GM12865 (cell line): ENCODE data around the gene GALP.
"Not testable (repeated sequence)": the region's sequence is repeated elsewhere in the genome, so short reads cannot be mapped to it uniquely, and the experiment has no call there.

Source experiments
- DNase-seq: peaks from one replicate; pipeline ENCODE4 v3.0.0; 2010; ENCODE audit warnings: low read depth
- H3K4me3 ChIP-seq: 2 replicates; pipeline ENCODE4 v1.5.1; 2011; ENCODE audit warnings: mild to moderate bottlenecking, low read depth, low read length, control low read depth
- TF ChIP-seq, protein P1 (sequence below): IDR thresholded peaks from 2 replicates; pipeline ENCODE4 v1.5.1; 2011; ENCODE audit warnings: low read length, control low read depth, low read depth, inconsistent platforms; ENCODE audit not compliant: insufficient read depth; ENCODE audit errors: missing control alignments

GALP gene

DNA sequence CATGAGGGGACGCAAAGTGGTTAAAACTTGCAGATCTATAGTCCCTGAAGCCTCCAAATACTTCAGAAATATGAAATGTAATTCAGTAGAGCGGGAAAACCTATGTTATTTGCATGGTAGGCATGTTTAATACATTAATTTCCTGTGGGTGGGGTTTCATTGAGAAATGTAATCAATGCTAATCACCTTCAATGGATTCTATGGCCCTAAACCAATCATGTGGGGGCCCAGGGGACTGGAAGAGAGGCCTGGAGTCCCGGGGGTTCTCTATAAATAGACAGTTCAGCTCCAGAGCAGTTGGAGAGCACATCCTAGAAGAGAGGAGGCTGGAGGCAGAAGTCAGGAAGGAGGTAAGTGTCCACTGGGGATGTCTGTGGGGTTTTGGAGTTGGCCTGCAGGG lies 26.2 kb downstream of the GALP start, which contains the start of gene ZSCAN5C:
Gene ZSCAN5C (plus strand): TSS at position 301 of the 400 bp plus-strand sequence. CDS start 3,641 bp downstream, outside the sequence.
- no peak for DNase-seq
- no peak within 1 kb of the TSS for H3K4me3 ChIP-seq
- TF ChIP-seq, protein P1, sequence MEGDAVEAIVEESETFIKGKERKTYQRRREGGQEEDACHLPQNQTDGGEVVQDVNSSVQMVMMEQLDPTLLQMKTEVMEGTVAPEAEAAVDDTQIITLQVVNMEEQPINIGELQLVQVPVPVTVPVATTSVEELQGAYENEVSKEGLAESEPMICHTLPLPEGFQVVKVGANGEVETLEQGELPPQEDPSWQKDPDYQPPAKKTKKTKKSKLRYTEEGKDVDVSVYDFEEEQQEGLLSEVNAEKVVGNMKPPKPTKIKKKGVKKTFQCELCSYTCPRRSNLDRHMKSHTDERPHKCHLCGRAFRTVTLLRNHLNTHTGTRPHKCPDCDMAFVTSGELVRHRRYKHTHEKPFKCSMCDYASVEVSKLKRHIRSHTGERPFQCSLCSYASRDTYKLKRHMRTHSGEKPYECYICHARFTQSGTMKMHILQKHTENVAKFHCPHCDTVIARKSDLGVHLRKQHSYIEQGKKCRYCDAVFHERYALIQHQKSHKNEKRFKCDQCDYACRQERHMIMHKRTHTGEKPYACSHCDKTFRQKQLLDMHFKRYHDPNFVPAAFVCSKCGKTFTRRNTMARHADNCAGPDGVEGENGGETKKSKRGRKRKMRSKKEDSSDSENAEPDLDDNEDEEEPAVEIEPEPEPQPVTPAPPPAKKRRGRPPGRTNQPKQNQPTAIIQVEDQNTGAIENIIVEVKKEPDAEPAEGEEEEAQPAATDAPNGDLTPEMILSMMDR = no peak

DNA sequence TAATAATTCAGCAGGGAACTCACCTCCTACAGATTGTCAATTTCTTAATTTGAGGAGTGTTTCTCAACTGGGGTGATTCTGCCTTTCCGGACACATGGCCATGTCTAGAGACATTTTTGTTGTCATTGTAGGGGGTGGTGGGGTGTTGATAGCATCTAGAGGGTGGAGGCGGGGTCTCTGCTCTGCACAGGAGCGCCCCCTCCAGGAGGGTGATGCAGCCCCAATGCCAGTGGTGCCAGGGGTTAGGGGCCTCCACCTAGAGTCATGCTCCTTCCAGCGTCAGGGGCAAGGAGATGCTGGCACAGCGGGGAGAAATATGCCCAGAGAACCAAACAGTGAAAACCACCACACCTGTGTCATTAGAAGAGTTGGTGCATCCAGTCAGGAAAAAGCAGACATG lies 31.8 kb downstream of the GALP start:
- not testable (repeated sequence) for H3K4me3 ChIP-seq, DNase-seq

DNA sequence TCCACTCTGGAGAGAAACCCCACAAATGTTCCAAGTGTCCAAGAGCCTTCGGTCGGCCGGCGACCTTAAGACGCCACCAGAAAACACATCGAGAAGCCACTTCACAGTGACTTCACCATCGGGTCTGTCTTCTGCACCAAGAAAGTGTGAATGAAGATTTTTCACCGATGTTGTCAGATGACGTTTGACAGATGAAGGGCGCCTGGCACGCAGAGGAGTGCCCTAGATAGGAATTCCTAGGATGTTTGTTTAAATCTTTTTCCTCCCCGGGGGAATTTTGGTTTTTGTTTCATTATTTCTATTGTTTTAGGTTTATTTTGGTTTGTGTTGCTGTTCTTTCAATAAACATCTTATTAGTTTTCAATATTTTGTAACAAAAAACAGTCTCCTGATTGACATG lies 33.3 kb downstream of the GALP start:
- no peak for DNase-seq
- TF ChIP-seq, protein P1 = no peak
- H3K4me3 ChIP-seq = no peak overlapping the region

DNA sequence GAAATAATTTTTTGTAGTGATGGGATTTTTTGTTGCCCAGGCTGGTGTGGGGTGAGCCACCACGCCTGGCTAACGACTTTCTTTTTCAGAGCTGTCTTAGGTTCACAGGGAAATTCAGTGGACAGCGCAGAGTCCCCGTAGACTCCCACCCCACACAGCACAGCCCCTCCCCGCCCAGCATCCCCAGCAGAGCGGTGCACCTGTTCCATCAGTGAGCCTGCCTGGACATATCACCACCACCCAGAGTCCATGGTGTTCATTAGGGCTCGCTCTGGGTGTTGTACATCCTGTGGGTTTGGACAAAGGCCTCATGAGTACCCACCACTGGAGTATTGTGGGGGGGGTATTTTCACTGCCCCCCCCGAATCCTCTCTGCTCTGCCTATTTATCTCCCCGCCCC lies 34.2 kb downstream of the GALP start:
- not testable (repeated sequence) for DNase-seq

DNA sequence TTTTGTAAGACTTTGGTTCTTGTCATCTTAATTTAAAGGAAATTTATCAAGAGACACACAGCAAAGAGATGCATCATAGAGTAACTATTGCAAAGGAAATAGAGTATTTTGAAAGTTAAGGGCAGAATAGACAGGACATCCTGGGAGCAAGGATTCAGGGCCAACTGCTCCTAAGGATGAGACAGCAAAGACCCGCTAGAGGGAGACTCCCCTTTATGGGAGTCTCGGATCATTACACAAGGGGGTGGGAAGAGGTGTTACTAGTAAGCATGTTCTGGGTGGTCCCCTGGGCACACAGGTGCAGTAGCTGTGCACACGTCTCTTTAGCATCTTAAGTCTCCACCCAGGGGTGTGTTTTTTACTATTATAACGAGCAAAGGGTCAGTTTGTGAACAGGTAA lies 35.9 kb downstream of the GALP start:
- TF ChIP-seq, protein P1 = no peak
- H3K4me3 ChIP-seq = no peak overlapping the region
- DNase-seq = no peak

More for the DNA sequence above, 34.2 kb downstream of the GALP start:
- H3K4me3 ChIP-seq = not testable (repeated sequence)

DNA sequence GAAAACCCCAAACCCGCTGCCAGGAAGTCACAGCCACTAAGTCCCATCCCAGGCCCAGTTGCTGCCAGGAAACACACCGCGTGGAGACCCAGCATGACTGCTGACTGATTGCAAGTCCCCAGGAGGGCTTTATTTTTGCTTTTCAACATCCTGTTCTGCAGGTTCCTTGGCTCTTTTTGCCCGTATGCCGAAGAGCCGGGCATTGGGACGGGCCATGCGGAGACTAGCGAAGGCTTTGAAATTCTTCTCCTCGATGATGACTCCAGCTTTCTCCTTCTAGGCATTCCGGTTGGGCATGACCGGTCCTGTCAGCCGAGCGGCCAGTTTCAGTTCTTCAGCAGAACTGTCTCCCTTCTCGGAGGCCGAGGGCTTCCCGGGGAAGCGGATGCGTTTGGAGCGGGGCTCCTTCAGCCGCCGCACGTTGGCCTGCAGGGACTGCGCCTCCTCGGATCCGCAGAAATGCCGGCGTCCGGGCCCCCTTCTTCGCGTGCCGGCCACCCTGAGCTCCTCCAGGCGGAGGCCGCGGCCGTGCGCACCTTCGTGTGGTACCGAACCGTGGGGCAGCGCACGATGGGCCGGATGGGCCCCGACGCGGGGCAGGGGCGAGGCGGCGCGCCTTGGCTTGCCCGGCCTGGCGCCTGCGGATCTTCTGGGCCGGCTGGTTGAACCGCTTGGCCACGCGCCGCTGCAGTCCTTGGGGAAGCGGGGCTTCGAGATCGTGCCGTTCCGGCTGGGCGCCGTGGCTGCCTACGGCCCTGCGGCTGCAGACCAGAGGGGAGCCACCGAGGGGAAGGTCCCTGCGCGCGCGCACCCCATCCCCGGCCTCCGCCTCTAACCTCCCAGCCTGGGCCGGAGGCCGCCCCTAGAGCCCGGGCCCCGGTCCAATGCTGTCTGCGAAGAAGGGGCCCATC lies 41.5 kb downstream of the GALP start:
- no peak for DNase-seq
- H3K4me3 ChIP-seq = no peak overlapping the region
- TF ChIP-seq, protein P1 = no peak

DNA sequence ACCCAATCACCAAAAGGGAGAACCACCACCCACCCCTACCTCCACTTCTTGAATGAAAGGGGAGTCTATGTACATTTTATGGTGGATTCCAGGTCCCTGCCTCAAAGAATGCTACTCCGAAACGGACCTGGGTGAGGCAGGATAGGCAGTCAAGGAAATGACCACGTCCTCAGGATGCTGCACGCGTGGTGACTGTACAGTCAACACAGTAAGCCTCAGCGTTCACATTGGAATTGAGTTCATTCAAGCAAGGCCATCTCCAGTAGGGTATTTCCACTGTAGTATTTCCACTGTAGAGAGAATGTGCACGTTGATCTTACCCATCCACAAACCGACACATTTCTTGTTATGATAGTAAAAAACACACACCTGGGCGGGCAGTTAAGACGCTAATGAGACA lies 43.2 kb downstream of the GALP start:
- TF ChIP-seq, protein P1 = no peak
- DNase-seq = no peak
- H3K4me3 ChIP-seq = no peak overlapping the region

DNA sequence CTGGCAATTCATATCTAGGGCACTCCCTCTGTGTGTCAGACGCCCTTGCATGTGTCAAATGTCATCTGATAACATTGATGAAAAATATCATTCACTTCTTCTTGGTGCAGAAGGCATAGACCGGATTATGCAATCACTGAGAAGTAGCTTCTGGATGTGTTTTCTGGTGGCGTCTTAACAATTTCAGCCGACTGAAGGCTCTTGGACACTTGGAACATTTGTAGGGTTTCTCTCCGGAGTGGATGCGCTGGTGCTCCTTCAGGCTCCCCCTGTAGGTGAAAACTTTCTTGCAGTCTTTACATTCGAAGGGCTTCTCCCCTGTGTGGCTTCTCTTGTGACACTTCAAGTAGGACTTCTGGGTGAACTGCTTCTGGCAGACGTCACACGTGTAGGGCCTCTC lies 45.6 kb downstream of the GALP start:
- not testable (repeated sequence) for DNase-seq

More for the DNA sequence above, 45.6 kb downstream of the GALP start:
- H3K4me3 ChIP-seq = not testable (repeated sequence)
